Stimulated activated CD4-positive, alpha-beta T cell treated with anti-CD3 and anti-CD28 coated beads, Interleukin-12 subunit alpha, Interleukin-12 subunit beta, amount 100 ng/mL, for 24 hours (primary cell): ENCODE measurements around the gene ANKRD44.
A peak's percentile ranks its signal among the peaks of the same experiment; 100 is the strongest.

Experiments
- DNase-seq, 2 experiments: peaks; one replicate each; pipeline ENCODE4 v3.0.0-alpha.2; 2020; ENCODE audit warnings: low read depth in 2 of 2

Gene ANKRD44

GRCh38 chr2:197207598-197207997 is 103.0 kb downstream of the ANKRD44 start:
- DNase-seq, result no peak

- no peak for DNase-seq
Measured at GRCh38 chr2:197207106-197207505, 103.5 kb downstream of the ANKRD44 start.

DNA sequence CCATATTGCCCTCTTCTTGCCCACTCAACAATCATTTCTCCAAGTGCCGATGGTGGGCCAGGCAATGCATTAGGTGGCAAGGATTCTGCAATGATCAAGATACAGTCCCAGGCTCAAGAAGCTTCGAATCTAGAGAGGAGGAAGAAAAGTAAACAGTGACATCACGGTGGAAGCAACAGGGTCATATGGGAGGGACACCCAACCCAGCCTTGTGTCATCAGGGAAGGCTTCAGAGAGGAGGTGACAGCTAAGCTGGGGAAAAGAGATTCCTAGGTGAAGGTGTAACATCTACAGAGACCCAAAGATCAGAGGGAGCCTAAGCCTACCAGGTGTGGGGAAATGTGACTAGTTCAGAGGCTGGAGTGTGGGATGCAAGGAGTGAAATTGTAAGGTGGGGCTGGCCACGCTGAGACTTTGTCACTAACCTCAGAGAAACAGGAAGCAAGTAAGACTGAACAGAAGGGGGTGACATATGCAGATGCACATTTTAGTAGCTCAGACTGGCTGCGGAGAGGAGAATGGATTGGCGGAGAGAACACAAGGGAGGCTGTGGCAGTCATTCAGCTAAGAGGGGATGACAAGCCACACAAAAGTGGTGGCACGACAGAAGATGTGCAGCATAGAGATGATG is 104.9 kb downstream of the ANKRD44 start:
- peak; percentile 43 to 44 for DNase-seq

GRCh38 chr2:197204519-197205250 is 105.9 kb downstream of the ANKRD44 start:
- DNase-seq, result no peak

GRCh38 chr2:197201874-197202273 is 108.7 kb downstream of the ANKRD44 start:
- DNase-seq, result no peak

GRCh38 chr2:197200762-197201058 is 109.9 kb downstream of the ANKRD44 start:
- no peak for DNase-seq

GRCh38 chr2:197200051-197200761 is 110.4 kb downstream of the ANKRD44 start:
- no peak for DNase-seq

- peak; percentile 68 to 72 for DNase-seq
Measured at GRCh38 chr2:197198890-197199289, 111.7 kb downstream of the ANKRD44 start.

GRCh38 chr2:197197895-197198311 is 112.7 kb downstream of the ANKRD44 start:
- no peak for DNase-seq

GRCh38 chr2:197196541-197197180 is 113.9 kb downstream of the ANKRD44 start:
- no peak for DNase-seq

GRCh38 chr2:197195518-197195917 is 115.1 kb downstream of the ANKRD44 start:
- no peak for DNase-seq

DNA sequence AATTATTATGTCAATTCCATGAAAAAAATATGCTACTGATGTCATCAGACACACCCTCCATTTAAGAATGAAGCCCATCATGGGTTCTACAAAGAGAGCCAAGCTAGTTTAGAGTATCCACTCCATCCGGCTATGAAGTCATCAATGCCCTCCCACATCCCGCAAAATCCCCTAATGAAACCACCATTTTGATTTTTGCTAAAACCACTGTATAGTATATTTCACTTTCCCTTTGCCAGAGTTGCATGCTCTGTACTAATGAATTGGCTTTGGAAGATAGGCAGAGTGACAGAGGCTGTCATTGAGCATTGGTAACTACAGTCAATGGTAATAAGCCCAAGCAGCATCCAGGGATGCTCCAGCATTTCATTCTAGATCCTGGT is 118.6 kb downstream of the ANKRD44 start:
- no peak for DNase-seq

- no peak for DNase-seq
Measured at GRCh38 chr2:197191177-197191939, 119.2 kb downstream of the ANKRD44 start.

- no peak for DNase-seq
Measured at GRCh38 chr2:197190100-197190432, 120.5 kb downstream of the ANKRD44 start.

GRCh38 chr2:197189426-197190099 is 121.0 kb downstream of the ANKRD44 start:
- no peak for DNase-seq

DNA sequence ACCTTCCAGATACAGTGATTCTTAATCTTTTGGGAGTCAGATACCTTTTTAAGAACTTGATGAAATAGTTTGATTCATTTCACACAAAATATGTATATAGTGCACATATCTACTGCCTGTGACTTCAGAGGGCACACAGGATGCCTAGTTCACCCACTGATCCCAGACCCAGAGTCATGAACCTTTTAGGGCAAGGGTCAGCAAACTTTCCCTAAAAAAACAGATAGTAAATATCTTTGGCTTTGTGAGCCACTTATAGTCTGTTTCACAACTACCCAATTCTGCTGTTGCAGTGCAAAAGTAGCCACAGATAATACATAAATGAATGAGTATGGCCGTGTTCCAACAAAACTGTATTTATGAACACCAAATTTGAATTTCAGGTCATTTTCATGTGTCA is 124.9 kb downstream of the ANKRD44 start:
- no peak for DNase-seq

- DNase-seq, result no peak
Measured at GRCh38 chr2:197184959-197185586, 125.5 kb downstream of the ANKRD44 start.

- DNase-seq, result no peak
Measured at GRCh38 chr2:197183355-197183754, 127.2 kb downstream of the ANKRD44 start.

DNA sequence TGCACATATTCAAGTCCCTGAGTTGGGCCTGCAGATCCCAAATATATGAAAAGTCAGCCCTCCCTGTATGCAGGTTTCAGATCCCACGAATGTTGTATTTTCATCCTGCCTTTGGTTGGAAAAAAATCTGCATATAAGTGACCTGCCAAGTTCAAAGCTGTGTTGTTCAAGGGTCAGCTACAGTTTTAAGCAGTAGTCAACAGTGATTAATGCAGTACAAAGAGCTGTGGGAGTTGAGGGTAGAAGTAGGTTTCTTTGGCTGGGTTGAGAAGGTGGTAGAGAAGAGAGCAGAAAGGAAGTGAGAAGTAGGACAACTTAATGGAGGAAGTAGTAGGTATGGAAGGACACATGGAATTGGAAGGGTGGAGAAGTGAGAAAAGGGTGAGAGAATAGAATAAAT is 127.9 kb downstream of the ANKRD44 start:
- no peak for DNase-seq

DNA sequence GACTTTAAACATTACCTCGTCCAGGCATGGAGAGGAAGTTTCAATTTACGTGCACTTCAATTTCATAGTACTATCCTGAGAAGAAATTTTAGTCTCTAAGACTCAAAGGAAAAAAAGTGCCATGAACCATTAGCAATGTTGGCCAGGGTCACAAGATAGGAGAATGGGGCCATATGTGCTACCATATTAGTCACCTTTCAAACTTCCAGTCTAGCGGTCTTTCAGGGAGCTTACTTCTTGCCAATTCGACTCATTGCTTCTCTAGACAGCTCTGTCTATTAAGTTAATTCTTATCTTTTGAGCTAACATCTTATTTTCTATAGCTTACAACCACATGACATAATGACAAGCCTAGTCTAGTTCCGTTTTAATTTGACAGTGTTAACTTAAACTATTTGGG is 129.1 kb downstream of the ANKRD44 start:
- no peak for DNase-seq
